Amniotic stem cell (primary cell): ENCODE results near the gene OR2AT4.
"Not testable (repeated sequence)": the region's sequence is repeated elsewhere in the genome, so short reads cannot be mapped to it uniquely, and the experiment has no call there.

Source experiments
- DNase-seq: peaks from one replicate; lab custom pipeline; 2025; lab: John Stamatoyannopoulos, UW

OR2AT4 gene

DNA sequence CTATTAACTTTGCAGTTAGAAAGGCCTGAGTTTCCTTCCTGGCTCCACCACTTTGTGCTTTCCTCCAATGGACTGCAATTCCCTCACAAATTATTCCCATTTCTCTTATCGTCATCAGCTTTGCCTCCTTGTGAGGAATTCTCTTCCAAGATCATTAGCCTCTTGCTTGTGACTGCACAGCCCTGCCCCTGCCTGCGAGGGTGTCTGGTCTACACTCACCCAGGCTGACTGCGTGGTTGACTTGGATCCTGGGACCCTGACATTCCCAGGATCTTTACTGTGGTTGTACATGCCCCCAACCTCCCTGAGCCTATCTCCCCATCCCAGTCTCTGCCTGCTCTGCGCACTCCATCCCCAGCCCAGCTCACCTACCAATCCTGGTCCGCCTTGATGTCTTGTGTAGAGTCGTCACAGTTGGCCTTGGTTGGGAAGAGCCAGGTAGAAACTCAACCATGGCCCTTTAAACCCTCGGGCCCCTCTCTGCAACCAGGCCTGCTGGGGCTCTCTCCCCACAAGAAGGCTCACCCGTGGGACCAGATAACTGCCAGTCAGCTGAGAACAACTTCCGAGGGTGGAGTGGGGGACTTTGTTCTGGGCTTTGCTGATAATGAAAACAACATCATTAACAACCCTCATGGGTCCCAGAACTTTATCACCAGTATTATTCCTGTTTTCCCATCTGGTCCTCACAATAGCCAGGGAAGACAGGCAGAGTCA, at the start of gene OR2AT4:
TSS of gene OR2AT4 (minus strand) at position 421 of the 717 bp plus-strand sequence.
- no peak for DNase-seq

DNA sequence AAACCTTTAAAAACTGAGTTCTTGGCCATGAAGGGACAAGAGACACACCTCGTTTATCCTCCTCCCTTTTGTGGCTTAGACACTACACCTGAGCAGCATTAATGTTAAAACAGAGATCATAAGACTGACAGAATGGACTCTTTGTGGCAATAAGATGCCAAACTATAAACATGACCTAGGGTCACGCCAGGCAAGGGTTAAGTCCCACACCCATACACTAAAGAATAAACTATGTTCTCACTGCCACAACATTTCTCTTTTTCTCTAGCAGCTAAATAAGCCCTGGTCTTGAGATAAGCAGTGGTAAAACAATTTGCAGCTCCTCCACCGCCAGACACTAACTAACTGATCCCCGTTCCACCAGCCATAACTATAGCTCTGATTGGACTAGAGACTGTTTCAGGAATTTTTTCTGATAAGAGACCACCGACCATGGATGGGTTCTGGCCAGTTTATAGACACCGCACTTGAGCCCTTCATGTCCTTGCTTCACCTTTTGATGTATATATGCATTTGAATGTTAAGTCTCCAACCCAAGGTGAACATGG, 49.4 kb upstream of the OR2AT4 start:
- DNase-seq, result no peak

DNA sequence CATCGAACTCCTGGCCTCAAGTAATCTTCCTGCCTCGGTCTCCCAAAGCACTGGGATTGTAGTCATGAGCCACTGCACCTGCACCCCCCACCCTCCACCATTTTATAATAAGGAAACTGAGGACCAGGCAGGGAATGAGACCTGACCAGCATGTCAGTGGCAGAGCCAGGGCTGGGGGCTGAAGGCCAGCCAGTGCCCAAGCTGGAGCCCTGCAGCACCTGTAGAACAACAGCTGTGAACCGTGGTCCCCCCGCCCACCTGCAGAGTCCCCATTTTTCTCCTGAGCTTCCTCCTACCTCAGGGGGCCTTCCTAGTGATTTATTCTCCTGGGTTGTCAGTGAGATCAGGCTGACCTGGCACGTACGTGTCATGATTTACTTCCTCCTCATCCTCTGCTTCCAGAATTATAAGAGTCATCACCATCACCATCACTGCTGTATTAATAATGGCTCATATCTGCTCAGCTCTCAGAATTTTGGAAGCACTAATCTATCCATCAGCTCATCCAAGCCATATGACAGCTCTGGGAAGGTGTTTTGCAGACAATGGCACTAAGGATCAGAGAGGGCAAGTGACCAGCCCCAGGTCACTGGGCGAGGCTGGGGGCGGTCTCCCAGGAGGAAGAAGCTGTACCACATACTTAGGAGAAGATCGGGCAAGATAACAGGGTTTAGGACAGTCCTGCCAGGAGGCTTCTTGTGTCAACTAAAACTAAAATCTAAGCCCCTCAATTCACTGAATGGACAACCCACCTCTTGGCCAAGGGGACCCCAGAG, 48.7 kb upstream of the OR2AT4 start:
- DNase-seq, result no peak

DNA sequence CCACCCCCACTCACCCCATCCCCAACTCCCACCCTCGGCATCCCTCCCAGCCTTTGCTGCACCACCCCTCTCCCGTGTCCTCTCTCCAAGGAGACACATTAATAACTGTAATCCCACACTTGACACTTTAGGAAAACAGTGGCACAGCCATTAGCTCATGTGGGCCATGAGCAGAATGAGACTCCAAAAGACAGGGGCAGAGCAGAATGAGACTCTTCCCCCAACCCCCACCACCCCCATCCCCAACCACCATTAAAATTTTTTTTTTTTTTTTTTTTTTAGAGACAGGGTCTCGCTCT, 48.0 kb upstream of the OR2AT4 start:
- DNase-seq, result no peak

DNA sequence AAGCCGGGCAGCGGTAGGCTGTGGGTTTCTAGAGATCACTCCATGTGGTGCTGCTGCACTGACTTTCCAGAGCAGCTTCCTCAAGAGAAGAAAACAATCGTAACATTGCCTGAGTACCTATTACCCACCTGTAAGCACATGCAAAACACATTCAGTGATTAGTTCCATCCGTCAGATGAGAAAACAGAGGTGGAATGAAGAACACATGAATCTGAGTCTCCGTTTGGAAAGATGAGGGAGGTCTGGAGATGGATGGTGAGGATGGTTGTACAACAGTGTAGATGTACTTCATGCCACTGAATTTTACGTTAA, 46.7 kb upstream of the OR2AT4 start:
- no peak for DNase-seq

DNA sequence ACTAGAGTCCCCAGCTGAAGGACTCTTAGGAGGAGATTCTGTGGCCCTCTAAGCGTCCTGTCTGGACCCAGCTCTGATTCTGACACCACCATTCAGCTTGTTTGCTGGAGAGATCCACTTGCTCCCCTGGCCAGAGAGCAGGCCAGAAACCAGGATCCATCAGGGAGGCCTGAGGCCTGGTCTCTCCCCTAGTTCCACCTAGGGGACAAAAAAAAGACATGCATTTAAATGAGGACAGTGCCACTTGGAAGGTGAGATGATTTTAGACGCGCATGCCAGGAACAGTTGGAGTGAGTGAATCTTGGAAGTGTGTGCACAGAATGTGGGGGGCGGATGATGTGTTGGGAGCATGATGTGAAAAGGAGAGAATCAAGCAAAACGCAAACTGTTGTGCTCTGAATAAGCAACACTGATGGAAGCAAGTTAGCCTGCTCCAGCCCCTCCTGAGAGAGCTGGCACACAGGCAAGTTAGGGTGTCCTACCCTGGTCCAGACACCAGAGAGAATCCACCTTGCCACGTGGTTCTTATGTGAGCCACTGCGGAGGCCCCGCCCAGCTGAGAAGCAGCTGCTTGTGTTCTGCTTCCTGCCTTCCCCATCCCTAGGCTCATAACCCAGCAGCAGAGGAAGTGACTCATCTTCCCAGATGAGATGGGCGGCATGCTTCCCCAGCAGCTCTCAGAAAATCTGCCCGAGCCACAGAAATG, 46.2 kb upstream of the OR2AT4 start:
- DNase-seq, result peak; percentile 75

DNA sequence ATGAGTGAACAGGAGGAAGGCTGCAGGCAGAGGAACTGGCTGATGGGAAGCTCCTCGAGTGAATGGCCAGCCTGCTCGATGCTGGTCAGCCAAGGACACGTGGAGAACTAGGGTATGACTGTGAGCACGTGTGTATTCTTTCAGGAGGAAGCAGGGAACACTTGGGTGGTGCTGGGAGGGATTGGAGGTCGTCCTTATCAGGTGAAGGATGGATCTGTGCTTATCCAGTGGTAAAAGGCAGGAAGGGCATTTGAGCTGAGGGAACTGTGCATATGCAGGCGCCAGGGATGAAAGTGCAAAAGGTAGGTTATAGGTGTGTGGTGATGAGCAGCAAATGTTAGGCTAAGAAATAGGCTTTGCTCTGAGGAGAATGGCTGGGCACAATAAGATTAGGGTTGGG, 44.5 kb upstream of the OR2AT4 start:
- no peak for DNase-seq

DNA sequence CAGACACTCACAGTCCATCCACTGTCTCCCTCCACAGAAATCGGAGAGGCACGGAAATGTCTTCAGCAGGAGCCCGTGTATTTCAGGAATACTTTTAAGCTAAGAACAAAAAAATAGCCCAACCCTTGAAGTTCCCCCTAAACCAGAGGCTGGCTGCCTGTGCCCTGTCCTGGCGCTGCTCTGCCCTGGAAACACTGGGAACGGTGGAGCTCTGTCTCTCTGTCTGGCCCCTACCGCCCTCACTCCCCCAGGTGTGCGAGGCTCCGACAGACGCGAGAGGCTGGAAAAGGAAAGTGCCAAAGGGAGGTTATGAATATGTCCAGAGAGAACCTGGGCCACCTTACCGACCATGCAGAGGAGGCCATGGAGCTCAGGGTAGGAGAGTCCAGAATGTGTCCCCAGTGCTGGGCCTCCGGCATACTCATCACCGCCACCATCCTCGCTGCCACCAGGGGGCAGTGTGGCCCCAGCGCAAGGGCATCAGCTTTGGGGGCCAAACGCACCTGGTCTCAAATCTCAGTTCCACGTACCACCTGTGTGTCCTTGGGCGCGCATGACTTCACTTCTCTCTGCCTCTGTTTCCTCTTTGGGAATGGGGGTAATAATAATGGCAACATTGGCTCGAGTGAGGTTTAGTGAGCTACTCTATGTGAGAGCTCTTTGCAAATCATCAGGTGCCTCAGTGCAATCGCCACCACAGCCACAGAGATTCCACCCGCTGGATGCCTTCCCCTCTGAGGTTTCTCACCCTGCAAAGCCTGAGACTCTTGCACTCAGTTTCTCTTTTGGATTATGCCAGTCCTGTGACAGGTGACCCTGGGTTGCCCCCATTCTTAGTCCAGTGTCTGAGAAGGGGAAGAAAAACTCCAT, 43.8 kb upstream of the OR2AT4 start:
- no peak for DNase-seq

DNA sequence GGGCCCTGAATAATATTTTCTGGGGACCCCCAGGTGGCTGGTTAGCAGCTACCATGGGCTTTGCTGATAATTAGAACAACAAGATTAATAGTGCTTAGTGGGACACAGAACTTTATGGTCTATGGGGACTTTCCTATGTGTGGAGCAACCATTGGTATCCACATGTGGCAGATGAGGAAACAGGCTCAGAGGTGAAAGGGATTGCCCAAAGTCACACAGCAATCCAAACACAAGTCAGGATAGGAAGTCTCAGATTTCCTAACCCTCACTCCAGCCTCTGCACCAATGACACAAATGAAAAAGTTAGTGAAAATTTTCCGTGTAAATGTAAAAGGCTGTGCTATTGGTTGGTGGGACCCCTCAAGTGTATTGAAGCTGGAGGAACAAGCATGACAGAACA, 39.0 kb upstream of the OR2AT4 start:
- DNase-seq, result no peak

DNA sequence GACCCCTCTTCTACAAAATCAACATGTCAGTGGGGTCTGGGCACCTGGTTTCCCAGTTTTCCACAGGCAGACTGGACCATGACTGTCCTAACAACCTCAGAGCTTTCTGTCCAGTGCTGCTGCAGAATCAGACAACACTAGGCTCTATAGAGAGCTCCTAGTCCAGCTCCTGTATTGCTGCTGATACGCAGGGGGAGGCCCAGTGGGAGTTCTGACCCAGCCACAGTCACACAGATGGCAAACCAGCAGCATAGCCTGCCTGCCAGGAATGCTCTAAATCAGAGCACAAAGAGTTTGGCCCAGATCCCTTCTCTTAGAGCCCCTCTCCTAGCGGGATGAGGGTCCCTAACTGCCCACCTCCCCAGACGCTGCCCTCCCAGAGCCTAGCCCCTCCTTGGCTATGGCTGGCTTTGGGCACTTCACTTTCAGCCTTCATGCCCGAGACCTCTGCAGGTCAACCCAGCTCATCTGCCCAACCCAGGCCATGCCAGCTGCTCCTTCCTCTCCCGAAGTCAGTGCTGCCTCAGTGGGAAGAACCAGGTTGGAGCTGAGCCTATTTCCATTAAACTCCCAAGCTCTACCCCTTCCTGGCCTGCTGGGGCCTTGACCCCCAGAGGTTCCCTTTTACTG, 38.5 kb upstream of the OR2AT4 start:
- no peak for DNase-seq

DNA sequence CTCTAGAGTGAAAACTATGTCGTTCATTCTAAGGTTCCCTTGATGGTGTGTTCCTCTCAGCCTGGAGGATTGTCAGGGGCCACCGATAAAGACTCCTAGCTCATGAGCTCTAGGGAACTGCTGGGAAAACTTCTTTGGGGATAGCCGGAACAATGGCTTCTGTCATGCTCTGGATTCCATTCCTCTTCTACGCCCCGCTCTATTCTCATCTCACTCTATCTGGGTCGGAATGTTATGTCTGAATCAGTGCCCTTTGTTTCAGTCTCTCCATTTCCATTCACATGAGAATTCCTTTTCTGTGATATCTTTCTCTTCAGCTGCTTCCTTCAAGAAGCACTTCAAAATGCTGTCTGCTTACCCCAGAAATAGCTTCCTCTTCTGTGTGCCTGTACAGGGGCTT, 37.3 kb upstream of the OR2AT4 start:
- no peak for DNase-seq

DNA sequence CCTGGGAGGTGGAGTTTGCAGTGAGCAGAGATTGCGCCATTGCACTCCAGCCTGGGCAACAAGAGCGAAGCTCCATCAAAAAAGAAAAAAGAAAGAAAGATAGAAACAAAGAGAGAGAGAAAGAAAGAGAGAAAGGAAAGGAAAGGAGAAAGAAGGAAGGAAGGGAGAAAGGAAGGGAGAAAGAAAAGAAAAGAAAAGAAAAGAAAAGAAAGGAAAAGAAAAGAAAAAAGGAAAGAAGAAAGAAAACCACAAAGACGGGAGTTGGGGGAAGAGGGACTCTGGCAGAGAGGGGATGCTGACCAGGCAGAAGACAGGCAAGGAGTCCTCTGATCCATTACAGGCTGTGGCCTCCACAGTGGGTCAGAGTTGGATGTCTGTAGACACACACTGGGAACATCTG, 35.4 kb upstream of the OR2AT4 start:
- no peak for DNase-seq

DNA sequence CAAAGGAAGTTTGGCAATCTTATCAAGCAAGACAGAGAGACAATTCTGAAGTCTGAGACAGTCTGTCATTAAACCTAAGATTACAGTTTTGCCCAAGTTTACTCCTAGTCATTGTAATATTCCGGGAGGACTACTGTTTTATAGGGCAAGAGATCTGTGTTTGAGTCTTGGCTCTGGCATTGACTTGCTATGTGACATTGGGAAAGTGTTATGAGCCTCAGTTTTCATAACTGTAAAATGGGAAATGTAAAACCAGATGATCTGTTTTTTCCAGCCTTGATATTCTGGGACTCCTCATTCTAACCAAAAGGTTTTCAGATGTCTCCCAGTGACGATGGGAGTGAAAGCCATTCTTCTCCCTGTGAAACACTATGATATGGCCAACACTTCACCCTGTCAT, 29.9 kb upstream of the OR2AT4 start:
- no peak for DNase-seq

DNA sequence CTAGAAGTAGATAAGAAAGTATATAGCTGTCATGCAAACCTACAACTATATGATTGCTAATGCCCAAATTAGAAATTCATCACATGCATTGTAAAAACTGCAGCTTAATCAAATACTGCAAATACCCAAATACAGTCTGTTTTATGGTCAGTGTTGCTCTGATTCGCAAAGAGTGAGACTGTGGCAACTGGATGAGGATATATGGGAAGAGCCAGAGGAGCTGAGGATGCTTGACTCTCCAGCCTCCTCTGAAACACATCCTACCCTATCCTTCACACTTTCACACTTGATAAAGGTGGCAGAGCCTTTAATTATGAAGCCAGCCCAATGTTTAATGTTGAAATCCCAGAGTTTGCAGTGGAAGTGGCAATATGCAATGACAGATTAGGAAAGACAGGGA, 21.9 kb upstream of the OR2AT4 start:
- no peak for DNase-seq

DNA sequence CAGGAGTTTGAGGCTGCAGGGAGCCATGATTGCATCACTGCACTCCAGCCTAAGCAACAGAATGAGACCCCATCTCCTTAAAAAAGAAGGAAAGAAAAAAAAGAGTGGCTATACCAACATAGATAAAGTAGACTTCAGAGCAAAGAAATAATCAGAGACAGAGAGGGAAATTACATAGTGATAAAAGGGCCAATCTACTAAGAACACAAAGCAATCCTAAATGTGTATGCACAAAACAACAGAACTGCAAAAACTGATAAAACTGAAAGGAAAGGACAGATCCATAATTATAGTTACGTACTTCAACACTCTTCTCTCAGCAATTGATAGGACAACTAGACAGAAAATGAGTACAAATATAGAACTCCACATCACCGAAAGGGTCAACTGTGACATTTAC, 17.8 kb upstream of the OR2AT4 start:
- DNase-seq, result no peak

DNA sequence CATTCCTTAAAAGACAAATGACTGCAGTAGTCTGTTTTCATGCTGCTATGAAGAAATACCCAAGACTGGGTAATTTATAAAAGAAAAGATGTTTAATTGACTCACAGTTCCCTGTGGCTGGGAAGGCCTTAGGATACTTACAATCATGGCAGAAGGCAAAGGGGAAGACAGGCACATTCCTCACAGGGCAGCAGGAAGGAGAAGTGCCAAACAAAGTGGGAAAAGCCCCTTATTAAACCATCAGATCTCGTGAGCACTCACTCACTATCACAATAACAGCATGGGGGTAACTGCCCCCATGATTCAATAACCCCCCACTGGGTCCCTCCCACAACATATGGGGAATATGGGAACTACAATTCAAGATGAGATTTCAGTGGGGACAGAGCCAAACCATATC, 16.4 kb upstream of the OR2AT4 start:
- no peak for DNase-seq

DNA sequence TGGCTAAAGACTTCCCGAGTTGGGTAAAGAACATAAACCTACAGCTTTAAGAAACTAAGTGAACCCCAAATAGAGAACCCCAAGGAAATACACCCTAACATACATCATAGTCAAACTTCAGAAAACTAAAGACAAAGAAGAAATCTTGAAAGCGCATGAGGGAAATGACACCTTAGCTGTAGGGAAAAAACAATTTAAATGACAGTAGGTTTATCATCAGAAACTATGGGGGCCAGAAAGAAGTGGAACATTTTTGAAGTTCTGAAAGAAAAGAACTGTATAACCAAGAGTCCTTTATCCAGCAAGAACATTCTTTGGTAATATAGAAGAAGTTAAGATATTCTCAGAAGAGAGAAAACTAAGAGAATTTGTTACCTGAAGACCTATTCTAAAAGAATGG, 15.5 kb upstream of the OR2AT4 start:
- DNase-seq, result no peak

DNA sequence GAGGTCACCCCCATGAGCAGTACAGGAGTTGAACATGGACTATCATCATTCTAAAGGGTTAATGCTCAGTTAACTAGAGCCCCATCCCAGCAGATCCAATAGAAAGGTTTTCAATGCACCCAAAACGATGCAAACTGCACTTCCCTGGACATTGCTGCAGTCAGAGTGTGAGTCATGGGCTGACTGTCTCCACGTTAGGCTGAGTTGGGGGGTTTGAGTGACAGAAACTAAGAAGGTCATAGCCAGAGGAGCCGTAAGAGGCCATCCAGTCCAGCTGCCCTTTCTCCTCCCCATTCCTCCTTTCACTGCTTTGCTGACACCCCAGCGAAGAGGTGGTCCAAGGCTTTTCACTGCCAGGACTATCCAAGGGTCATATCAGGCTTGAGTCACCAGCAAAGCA, 10.5 kb upstream of the OR2AT4 start:
- no peak for DNase-seq

DNA sequence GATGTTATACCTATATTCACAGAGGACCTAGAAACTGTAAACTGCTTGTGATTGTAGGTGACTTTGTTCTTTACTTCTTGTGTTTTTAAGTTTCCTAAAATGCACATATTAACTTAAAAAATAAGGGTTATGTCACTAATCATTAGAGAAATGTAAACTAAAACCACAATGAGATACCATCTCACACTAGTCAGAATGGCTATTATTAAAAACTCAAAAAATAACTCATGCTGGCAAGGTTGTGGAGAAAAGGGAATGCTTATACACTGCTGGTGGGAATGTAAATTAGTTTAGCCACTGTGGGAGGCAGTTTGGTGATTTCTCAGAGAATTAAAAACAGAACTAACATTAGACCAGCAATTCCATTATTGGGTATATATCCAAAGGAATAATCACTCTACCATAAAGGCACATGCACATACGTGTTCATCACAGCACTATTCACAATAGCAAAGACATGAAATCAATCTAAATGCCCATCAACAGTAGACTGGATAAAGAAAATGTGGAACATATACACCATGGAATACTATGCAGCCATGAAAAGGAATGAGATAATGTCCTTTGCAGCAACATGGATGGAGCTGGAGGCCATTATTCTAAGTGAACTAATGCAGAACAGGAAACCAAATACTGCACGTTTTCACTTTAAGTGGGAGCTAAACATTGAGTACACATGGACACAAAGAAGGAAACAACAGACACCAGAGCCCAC, 9.4 kb upstream of the OR2AT4 start:
- DNase-seq, result not testable (repeated sequence)

DNA sequence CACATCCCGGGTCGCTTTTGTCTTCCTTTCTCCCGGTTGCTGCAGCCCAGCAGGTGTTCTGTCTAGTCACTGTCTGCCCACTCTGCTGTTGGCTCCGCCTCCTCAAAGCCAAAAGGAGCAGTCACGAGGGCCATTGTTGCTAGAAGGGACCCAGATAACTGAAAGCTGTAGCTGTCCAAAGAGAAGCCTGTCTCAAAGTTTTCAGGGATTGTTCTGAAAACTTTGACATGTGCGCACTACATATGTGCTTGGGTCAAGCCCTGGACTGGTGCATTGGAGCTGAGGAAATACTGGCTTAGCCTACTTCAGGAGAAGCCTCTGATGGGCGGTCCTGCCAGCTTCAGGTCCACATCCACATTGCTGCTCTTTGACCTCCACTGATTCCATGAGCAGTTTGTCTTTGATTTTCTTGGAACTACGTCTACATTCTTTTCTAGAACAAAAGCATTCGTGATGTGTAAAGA, 8.8 kb upstream of the OR2AT4 start:
- DNase-seq, result no peak
